ENCODE data around the gene SELENOS. TPM values are rescaled to one million over a fixed set of nuclear protein-coding genes. Genes with fewer than 3 reads are reported as not detected.

Gene SELENOS, protein sequence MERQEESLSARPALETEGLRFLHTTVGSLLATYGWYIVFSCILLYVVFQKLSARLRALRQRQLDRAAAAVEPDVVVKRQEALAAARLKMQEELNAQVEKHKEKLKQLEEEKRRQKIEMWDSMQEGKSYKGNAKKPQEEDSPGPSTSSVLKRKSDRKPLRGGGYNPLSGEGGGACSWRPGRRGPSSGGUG
- 89.0 and 91.2 TPM in 2 replicates for total RNA-seq

DNA sequence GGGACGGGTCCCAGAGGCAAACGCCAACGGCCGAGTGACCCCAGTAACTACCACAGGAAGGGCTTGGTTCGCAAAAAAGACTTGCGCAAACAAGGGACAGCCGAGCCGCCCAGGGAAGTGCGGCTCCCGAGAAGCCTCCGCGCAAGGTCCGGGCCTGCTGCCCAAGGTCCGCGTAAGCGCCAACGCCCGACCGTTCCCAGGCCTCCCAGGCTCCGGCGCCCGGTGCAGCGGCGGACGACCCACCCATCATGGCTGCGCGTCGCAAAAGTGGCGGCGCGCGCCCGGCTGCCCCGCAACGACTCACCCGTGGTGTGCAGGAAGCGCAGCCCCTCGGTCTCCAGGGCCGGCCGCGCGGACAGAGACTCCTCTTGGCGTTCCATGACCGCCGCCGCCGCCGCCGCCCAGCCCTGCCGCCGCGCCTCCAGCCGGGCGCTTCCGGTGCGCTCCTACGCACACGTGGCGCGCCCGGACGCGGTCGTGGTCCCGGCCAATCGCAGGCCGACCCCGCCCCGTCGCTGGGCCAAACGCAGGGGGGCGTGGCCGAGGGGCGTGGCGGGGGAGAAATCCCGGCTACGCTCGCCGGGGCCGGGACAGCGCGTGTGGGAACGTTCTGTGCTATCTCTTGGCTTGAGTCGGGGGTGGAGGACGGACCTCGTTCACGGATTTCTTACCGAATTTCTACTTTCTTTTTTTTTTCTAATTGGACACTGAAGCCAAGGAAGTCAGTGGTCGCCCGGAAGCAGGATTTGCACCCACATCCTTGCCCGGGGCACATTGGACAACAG, at the start of gene SELENOS:
Gene SELENOS, minus strand, starts transcription at position 448 of the 785 bp plus-strand sequence. Its CDS starts 68 bp downstream, at position 380.

DNA sequence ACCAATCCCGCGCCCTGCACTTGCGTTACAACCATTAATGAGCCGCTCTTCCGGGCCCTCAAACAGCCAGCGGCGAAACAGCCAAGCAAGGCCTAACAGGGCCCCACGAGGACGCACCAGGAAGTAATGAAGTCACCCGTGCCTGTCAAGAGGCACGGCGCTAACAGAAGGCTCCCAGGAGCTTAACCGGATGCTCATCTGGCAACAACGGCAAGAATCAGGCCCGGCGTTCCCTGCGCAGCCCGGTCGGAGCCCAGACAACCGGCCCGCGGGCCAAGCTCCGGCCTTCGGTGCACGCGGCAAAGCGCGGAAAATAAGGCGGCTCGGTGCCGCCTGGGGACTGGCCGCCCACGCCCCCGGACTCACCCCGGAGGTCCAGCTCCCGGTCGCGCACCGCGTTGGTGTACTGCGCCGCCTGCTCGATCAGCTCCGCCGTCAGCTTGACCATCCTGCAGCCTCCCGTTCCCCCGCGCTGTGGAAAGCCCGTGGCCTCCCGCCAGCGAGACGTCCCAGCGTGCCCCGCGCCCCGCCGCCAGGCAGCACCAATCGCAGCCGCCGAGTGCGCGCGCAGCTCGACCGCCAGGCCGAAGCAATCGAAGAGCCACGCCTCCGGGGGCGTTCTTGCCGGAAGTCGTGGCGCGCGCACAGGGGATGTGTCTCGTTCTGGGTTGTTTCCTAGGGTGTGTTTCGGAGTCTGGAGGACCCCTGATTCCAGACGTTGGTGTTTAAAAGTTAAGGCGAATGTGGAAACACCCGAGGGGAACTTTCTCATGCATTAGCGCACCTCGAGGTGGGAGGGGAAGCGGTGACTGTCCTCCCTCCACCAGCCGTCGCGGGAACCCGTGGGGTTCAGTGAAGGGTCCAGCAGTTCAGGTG, 17.7 kb upstream of the SELENOS start, which contains the start of gene SNRPA1:
Gene SNRPA1, minus strand, starts transcription at position 518 of the 876 bp plus-strand sequence. Its CDS starts 70 bp downstream, at position 448.

DNA sequence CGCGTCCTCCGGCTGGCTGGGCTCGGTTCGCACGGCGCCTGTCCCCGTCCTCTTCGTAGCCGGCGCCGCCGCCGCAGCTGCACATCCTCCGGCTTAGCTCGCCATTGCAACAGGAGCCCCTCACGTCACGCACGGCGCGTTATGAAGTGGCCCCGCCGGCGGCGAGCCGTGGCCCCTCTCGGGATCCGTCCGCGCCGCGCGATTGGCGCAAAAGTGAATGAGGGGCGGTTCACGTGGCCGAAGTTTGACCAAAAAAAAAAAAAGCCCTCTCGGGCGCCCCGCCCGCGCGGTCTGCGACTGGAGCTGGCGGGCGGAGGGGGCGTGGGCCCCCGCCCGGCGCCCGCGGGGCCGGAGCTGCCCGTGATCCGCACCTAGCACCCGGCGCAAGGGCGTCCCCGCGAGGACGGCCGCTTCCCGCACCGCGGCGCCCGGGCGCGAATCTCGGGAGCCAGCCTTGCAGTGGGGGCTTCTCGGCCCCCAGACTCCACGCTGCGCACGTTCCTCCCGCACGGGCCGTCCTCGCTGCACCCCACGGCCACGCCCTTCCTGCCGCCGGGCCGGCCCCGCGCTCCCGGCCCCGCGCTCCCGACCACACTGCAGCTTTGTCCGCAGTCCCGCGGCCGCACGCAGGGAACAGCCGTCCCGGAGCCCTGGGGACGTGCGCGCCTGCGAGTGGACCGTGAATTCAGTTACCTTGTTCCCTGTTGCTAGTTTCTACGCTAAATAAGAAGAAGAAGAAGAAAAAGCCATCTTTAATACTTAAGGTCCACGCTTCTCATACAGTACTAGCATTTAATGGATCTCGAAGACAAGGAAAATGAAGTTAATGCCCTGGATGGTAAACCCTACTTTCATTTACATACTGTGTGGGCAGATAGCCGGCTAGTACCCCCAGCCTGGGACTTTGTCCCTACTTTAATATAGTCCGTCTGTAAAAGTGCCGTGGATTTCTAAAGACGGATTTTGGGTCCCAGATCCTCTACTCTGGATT, 25.2 kb downstream of the SELENOS start, which contains the start of gene CHSY1:
Gene CHSY1, minus strand, starts transcription at position 219 of the 991 bp plus-strand sequence. CDS start 592 bp downstream, outside the sequence.

Other genes starting within 250 kb of the SELENOS start
- 18.4 and 24.4 TPM in 2 replicates for gene CHSY1, start 25.4 kb downstream of the SELENOS start, total RNA-seq
- 41.7 and 101 TPM in 2 replicates for gene SNRPA1, start 17.8 kb upstream of the SELENOS start, total RNA-seq
- 2.1 and 6.1 TPM in 2 replicates for gene PCSK6, start 212.2 kb upstream of the SELENOS start, total RNA-seq